ENCODE measurements around the gene DTX4. TPM values are rescaled to one million over a fixed set of nuclear protein-coding genes. Genes with fewer than 3 reads are reported as not detected.

Gene DTX4
- total RNA-seq, 4 donors from 2014 or later: 9.6 to 29.3 (median 17.5) TPM

DNA sequence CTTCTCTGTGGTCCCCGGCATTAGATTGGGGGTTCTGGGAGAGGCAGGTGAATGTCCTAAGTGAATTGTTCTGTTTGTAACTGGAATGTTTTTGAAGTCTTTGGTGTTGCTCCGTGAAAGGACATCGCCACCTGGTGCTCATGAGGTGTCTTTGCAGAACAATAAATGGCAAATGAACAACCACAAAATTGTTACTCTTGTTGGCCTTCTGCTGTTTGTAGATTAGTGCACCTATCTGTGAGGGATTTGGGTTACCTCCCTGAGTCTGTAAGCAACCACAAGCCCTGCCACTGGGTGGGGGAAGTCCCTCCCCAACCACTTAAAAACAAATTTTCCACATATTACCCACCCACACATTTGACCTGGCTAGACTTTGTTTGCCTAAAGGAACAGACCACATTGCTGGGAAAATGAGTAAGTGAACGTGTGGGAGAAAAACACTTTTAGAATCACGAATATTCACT, 36.1 kb downstream of the DTX4 start:
- TF ChIP-seq, protein P1, sequence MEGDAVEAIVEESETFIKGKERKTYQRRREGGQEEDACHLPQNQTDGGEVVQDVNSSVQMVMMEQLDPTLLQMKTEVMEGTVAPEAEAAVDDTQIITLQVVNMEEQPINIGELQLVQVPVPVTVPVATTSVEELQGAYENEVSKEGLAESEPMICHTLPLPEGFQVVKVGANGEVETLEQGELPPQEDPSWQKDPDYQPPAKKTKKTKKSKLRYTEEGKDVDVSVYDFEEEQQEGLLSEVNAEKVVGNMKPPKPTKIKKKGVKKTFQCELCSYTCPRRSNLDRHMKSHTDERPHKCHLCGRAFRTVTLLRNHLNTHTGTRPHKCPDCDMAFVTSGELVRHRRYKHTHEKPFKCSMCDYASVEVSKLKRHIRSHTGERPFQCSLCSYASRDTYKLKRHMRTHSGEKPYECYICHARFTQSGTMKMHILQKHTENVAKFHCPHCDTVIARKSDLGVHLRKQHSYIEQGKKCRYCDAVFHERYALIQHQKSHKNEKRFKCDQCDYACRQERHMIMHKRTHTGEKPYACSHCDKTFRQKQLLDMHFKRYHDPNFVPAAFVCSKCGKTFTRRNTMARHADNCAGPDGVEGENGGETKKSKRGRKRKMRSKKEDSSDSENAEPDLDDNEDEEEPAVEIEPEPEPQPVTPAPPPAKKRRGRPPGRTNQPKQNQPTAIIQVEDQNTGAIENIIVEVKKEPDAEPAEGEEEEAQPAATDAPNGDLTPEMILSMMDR (IDR thresholded peaks at IDR 0.05): peak; percentile 28 to 80 (median 76)
- TF ChIP-seq POLR2A (IDR thresholded peaks at IDR 0.05): peak in 1 of 2 donors; percentile 7
- H3K36me3 ChIP-seq: peaks cover 11% of the 10 kb centered on the region in 2 donors
- no peaks in the 10 kb centered on the region for H3K27me3 ChIP-seq
- H3K4me1 ChIP-seq: peaks cover 8 to 26% of the 10 kb centered on the region in 2 donors
- H3K9me3 ChIP-seq: no peaks in the 10 kb centered on the region
- peak overlapping the region in 2 of 3 donors; percentile 54 to 64 for H3K27ac ChIP-seq
- peak; percentile 47 to 63 for DNase-seq
- no peak overlapping the region for H3K4me3 ChIP-seq (replicated peaks in 1 of 3)
- intact Hi-C loops (cut with DNase I): loop anchor here (5.0 kb wide), 1 partner anchor 36 kb away; the partner anchor contains the start of gene DTX4
- 12 to 17% methylated on average over 5 of the region's 5 CpGs for WGBS, 2 donors

DNA sequence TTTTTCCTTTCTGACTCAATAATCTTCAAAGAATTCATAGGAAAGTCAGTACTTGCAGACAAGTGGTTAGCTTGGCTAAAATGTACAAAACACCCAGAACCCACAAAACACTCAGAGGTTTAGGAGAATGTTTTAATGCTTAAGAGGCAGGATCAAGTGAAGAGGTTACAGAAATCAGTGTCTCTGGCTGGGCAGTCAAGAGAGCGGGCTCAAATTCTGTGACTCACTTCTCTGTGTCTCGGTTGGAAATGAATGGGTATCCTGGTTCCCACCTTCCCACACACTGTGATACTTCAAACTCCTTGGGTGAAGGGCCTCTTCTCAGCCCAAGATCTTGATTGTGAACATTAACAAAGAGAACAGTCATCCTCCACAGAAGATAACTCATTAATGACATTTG, 37.0 kb downstream of the DTX4 start:
- Histone ChIP-seq H3K36me3 (peaks cover 11% of the 10 kb centered on the region in 2 donors), H3K27ac (peak overlapping the region in 2 of 3 donors; percentile 54 to 64), H3K27me3 (no peaks in the 10 kb centered on the region), H3K4me3 (replicated peaks in 1 of 3) (no peak overlapping the region), H3K4me1 (peaks cover 8 to 26% of the 10 kb centered on the region in 2 donors), H3K9me3 (no peaks in the 10 kb centered on the region)
- no peak for TF ChIP-seq POLR2A (IDR thresholded peaks at IDR 0.05)
- TF ChIP-seq, protein P1 (IDR thresholded peaks at IDR 0.05): no peak
- intact Hi-C loops (cut with DNase I): loop anchor here (5.0 kb wide), 1 partner anchor 37 kb away; the partner anchor contains the start of gene DTX4
- 24 to 38% methylated on average over 2 of the region's 2 CpGs for WGBS, 2 donors
- DNase-seq: peak; percentile 11 to 48

DNA sequence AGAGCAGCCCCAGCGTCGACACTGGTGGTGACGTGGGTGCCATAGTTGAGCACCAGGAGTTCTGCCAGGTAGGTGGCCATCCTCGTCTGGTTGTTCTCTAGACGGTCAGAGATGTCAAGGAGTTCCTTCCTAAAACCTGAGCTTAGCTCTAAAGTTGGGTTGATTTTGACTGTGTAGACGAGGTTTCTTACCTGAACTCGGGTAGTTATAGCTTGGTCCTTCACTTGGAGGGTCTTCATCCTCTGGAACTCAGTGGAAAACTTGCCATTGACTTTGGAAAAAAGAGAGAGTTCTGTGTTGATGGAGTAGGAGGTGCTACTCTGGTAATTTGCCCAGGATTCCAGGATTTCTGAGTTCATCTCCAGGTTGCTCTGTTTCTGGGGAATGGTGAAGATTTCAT, 40.3 kb downstream of the DTX4 start:
- no peak for DNase-seq
- Histone ChIP-seq H3K4me3 (replicated peaks in 1 of 3) (no peak overlapping the region), H3K27ac (no peak overlapping the region), H3K27me3 (no peaks in the 10 kb centered on the region), H3K4me1 (peaks cover 8 to 21% of the 10 kb centered on the region in 2 donors), H3K36me3 (no peaks in the 10 kb centered on the region), H3K9me3 (no peaks in the 10 kb centered on the region)
- intact Hi-C loops (cut with DNase I): loop anchor here (5.0 kb wide), 1 partner anchor 75 kb away; no protein-coding TSS in a partner anchor
- TF ChIP-seq, protein P1 (IDR thresholded peaks at IDR 0.05): no peak
- no peak for TF ChIP-seq POLR2A (IDR thresholded peaks at IDR 0.05)
- WGBS, 2 donors: 86 to 94% methylated on average over 7 of the region's 7 CpGs

DNA sequence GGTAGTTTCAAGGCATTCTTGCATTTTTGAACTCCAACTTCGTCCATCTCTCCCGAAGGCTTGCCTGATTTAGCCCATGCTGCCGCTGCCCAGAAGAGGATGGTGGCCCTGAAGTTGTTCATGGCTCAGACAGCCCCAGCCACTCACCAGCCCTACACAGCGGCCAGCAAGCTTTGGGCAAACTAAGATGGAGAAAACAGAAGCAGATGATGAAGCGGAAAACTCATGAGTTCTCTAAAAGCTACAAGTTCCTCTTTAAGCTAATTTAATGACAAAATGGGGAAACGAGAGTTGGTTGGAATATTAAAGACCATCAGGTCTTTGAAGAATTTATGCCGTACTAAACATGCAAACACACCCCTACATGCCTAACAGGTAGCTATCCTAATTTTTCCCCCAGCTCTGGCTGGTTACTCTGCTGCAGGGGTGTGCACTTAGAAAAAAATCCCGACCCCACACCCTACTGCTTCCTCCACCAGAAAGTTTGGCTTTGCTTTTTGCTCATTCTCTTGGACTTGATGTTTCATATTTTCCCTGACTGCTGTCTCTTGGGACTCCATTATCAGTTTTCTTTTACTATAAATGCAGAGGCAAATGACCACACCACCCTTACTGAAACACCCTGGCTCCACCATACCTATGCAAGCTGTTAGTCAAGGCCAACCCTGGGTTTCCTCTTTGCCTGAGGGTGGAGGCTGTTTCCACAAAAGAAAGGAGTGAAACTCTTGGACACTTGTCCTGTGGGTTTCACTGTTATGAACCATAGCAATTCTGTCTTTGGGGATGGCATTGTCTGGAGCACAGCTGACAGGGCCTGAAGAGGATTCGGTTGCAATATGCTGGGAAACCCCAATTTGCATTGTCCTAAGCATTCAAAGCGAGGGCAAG, 41.1 kb downstream of the DTX4 start, which contains the start of gene MPEG1:
Gene MPEG1, minus strand, starts transcription at position 184 of the 888 bp plus-strand sequence. Its CDS starts 62 bp downstream, at position 122.
- no peaks in the 10 kb centered on the region for H3K9me3 ChIP-seq
- intact Hi-C loops (cut with DNase I): loop anchor here (5.0 kb wide), 1 partner anchor 74 kb away; no protein-coding TSS in a partner anchor
- WGBS, 2 donors: 86 to 88% methylated on average over 10 of the region's 10 CpGs
- no peaks in the 10 kb centered on the region for H3K27me3 ChIP-seq
- no peak within 1 kb of the TSS for H3K4me3 ChIP-seq (replicated peaks in 1 of 3)
- TF ChIP-seq, protein P1 (IDR thresholded peaks at IDR 0.05): no peak
- no peak for TF ChIP-seq POLR2A (IDR thresholded peaks at IDR 0.05)
- H3K4me1 ChIP-seq: peaks cover 7 to 15% of the 10 kb centered on the region in 2 donors
- no peak within 1 kb of the TSS for H3K27ac ChIP-seq
- DNase-seq: no peak
- no peaks in the 10 kb centered on the region for H3K36me3 ChIP-seq

Data from thyroid gland (tissue), 4 donors.